ENCODE measurements around the gene GRIP2.

- no peak for TF ChIP-seq SIN3A (IDR thresholded peaks at IDR 0.05; ENCODE audit: borderline replicate concordance, insufficient read depth, low read length)
- TF ChIP-seq POLR2AphosphoS5 (IDR thresholded peaks at IDR 0.05; ENCODE audit: low read depth, low read length), result no peak
- TF ChIP-seq REST (IDR thresholded peaks at IDR 0.05; ENCODE audit: insufficient read depth in 1 of 2, low read depth in 2 of 2, low read length in 2 of 2), result no peak
Measured at GRCh38 chr3:14489641-14490040, 50.5 kb downstream of the GRIP2 start.

All from PFSK-1 (cell line).